Activated CD4-positive, alpha-beta T cell treated with anti-CD3 and anti-CD28 coated beads, Interleukin-2, Interleukin-4, amounts not matched to agents 100 ng/mL and 50 ng/mL, durations not matched to agents 16 hours and 8 hours (primary cell): Measurements from ENCODE around the gene CRYBG3.

Experiments
- DNase-seq: peaks from one replicate; pipeline ENCODE4 v3.0.0-alpha.2; 2020; ENCODE audit warnings: low spot score

Gene CRYBG3

GRCh38 chr3:97948351-97949109 is 126.7 kb downstream of the CRYBG3 start:
- DNase-seq, result no peak

DNA sequence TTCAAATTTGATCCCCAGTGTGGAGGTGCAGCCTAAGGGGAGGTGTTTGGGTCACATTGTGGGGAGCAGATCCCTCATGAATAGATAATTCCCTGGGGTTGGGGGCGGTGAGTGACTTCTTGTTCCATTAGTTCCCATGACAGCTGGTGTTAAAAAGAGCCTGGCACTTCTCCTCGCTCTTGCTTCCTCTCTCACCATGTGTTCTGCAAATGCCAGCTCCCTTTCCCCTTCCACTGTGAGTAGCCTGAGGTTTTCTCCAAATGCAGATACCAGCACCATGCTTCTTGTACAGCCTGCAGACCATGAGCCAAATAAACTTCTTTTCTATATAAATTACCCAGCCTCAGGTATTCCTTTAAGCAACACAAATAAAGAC is 127.3 kb downstream of the CRYBG3 start:
- no peak for DNase-seq

DNA sequence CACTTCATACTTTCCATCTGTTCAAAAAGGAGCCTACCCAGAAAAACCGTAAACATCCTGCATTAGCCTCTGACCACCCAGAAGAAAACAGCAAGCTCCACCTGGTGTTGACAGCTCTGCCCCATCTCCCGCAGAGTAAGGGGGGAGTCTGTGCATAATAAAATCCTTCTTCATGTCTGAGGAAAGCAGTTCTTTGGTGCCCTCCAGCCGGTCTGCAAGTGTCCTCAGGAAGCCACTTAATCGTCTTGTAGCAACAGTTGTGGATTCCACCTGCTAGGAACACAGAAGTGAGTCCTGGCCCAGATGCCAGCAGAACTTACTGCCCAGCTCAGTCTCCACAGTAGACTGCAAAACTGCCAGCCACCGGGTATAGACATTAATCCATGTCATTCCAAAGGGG is 127.9 kb downstream of the CRYBG3 start:
- DNase-seq, result no peak

DNA sequence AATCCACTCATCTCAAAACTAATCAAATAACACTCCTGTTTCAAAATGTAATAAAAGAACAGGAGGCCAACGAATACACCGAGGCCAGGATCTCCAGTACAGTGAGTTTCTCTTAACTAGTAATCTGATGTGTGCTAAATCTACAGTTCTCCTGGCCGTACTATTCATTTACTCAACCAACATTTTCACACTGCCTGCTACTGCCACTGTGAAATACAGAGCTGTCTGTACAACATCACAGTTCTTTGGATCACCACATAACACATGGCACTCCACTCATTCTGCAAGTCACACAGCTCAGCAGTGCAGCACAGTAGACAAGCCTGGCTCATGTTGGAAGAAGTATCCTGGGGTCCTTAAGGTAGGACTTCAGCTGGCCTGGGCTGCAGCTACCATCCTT is 128.5 kb downstream of the CRYBG3 start:
- no peak for DNase-seq

- no peak for DNase-seq
Observed at GRCh38 chr3:97952280-97952679, 130.5 kb downstream of the CRYBG3 start.

DNA sequence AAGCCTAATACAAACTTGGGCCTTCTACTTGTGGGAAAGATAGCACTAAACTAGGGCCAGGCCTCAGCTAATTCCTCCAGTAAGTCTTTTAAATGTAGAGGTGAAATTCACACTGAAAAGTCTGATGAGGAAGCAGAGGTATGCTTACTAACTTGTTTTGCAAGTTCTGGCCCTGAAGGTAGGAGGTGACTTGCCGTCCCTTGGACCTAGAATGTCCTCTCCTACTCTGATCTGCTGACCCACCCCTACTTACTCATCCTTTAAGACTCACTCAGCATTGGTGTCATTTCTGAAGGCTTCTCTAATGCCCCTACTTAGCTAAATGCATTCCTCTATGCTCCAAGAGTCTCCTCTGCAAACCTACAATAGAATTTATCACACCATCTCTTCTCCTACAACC is 131.1 kb downstream of the CRYBG3 start:
- no peak for DNase-seq

- no peak for DNase-seq
Observed at GRCh38 chr3:97954228-97954827, 132.5 kb downstream of the CRYBG3 start.

GRCh38 chr3:97956051-97956450 is 134.2 kb downstream of the CRYBG3 start:
- DNase-seq, result no peak

DNA sequence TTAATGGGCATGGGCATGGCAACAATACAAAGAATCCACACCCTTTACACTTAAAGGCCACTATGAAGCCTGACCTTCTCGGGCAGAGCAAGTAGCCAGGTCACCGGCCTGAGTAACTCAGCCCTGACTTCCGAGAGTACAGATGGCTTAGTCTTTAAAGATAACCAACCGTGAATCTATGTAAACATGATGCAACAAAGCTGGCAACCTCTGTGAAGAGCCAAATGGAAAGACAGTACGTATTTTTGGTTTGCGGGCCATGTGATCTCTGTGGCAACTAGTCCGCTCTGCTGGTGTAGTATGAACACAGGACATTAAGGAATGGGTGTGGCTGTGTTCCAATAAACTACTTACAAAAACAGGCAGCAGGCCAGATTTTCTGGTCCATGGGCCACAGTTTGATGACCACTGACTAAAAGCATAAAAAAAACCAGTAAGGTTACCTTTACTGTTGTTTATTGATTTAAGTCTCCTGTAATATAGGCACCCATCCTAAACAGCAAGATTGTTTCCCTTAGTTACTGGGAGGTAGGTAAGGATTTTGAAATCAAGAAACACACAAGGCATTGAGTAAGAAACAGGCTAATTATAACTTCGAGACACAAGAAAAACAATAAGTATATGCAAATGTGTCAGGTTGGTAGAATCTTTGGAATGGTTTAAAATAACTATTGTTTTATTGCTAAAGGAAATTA is 136.0 kb downstream of the CRYBG3 start:
- no peak for DNase-seq

- DNase-seq, result no peak
Observed at GRCh38 chr3:97958396-97958795, 136.6 kb downstream of the CRYBG3 start.

- no peak for DNase-seq
Observed at GRCh38 chr3:97958796-97959195, 137.0 kb downstream of the CRYBG3 start.

- no peak for DNase-seq
Observed at GRCh38 chr3:97959872-97960271, 138.1 kb downstream of the CRYBG3 start.

GRCh38 chr3:97960551-97960950 is 138.7 kb downstream of the CRYBG3 start:
- DNase-seq, result no peak

- DNase-seq, result no peak
Observed at GRCh38 chr3:97960993-97961766, 139.4 kb downstream of the CRYBG3 start.

- no peak for DNase-seq
Observed at GRCh38 chr3:97967966-97968365, 146.2 kb downstream of the CRYBG3 start.

GRCh38 chr3:97968376-97968775 is 146.6 kb downstream of the CRYBG3 start:
- DNase-seq, result peak; percentile 35

- no peak for DNase-seq
Observed at GRCh38 chr3:97969541-97969940, 147.7 kb downstream of the CRYBG3 start.

DNA sequence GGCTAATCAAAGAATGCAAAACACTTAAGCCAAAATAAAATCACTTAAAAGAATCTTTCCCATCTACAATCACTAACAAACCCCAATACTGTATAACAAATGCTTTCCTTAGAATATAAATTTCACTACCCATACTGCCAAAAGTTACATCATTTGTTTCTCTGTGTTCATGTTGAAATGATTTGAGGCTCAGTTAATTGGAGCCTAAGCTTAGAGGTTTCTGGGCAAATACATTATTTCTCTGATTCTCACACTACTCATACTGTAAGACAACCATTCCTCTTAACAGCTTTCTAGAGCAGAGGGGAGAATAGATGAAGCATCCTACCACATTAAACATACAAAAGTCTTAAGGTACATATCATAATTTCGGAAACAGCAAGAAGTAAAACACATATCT is 148.3 kb downstream of the CRYBG3 start:
- no peak for DNase-seq

- DNase-seq, result no peak
Observed at GRCh38 chr3:97970956-97971620, 149.3 kb downstream of the CRYBG3 start.

GRCh38 chr3:97971679-97972567 is 150.1 kb downstream of the CRYBG3 start, which contains the start of gene RIOX2:
Gene RIOX2, minus strand, starts transcription at chr3:97972431. Its CDS starts 4,838 bp downstream, at chr3:97967593.
- peak; percentile 78 for DNase-seq

DNA sequence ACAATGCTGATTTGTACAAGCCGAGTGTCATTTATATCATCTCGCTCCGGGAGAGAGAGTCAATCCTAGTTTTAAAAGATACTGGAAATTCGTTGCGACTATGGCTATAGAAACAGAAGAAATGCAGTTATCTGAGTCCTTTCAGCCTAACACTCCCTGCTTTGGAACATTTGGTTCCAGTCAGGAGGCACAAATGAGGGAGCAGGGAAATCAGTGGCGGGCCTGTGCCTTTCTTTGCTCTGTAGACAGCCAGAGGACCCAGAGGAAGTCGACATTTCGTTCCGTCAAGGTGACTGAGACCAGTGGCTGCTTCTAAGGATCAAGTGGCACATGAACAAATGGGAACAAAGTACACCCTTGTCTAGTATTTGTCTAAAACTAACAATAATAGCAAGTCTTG is 151.2 kb downstream of the CRYBG3 start:
- no peak for DNase-seq
